ENCODE results near the gene RNPEP. TPM values are rescaled to one million over a fixed set of nuclear protein-coding genes. Genes with fewer than 3 reads are reported as not detected.

RNPEP gene
- polyA plus RNA-seq, 1 of the 3 experiments (the other 2 are of a cell fraction), result 46.7 TPM

DNA sequence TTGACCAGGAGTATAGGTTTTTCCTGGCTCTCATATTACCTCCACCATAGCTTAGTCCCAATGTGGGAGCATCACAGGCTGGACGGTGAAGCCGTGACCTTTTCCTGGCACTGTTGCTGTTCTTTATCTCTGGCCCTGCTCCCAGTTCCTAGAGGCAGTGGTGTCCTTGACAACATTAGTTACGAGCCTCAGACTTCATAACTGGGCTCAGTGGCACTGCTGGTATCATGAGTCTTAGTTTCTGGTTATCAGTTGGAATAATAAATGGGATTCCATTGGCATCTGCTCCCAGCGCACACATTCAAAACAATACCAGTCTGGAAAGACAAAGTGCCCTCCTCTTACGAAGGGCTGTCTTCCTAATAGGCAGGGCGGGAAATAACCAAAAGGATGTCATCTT is 8.0 kb downstream of the RNPEP start:
- DNase-seq, result peak; percentile 62
- Histone ChIP-seq H2AFZ (ENCODE audit: low read depth) (no peak overlapping the region), H4K20me1 (ENCODE audit: insufficient read depth) (peaks cover 15% of the 10 kb centered on the region; the same call in 1 of the 2 replicates), H3F3A (replicated peaks; ENCODE audit: insufficient read depth) (peaks cover 7% of the 10 kb centered on the region), H3K27me3 (ENCODE audit: insufficient read depth) (no peaks in the 10 kb centered on the region), H3K9me3 (no peaks in the 10 kb centered on the region), H3K4me1 (ENCODE audit: control insufficient read depth in 1 of 2, insufficient read depth in 2 of 2, low read depth in 1 of 2, low read length in 1 of 2) (peaks cover 0 to 7% of the 10 kb centered on the region in 2 experiments; a peak in 1 of 4 replicates), H3K36me3 (replicated peaks in 1 of 2; ENCODE audit: control insufficient read depth in 1 of 2, insufficient read depth in 2 of 2, low read length in 1 of 2) (peaks cover 37 to 43% of the 10 kb centered on the region in 2 experiments), H3K4me3 (ENCODE audit: low read depth in 2 of 2, low read length in 1 of 2) (no peak overlapping the region), H3K4me2 (no peak overlapping the region), H3K79me2 (ENCODE audit: insufficient read depth) (peaks cover 32% of the 10 kb centered on the region), H3K27ac (ENCODE audit: low read depth in 2 of 2, low read length in 1 of 2) (no peak overlapping the region), H3K9ac (no peak overlapping the region), H3K9me2 (no peaks in the 10 kb centered on the region)
- TF ChIP-seq RCOR1 (IDR thresholded peaks at IDR 0.05; ENCODE audit: low read length) (peak; percentile 69), USF2 (IDR thresholded peaks at IDR 0.05; ENCODE audit: borderline replicate concordance, low read depth, low read length) (no peak), CTCF (IDR thresholded peaks at IDR 0.05) (no peak), GATA2 (CRISPR knock-in tag; IDR thresholded peaks at IDR 0.05) (peak; percentile 59; the same call in 1 of the 2 replicates), FOSL2 (IDR thresholded peaks at IDR 0.05; ENCODE audit: borderline replicate concordance, low read depth) (no peak), FOXJ3 (CRISPR knock-in tag; IDR thresholded peaks at IDR 0.05) (no peak), EZH2phosphoT487 (IDR thresholded peaks at IDR 0.05; ENCODE audit: borderline replicate concordance, low read depth) (no peak), MEF2A (IDR thresholded peaks at IDR 0.05; ENCODE audit: borderline replicate concordance, low read depth) (no peak)
- 74% methylated on average over 6 of the region's 6 CpGs for WGBS (ENCODE audit: low lambda C conversion rate)
- ChIA-PET POLR2A (no interaction called here), CTCF (interaction anchor here (1.5 to 9.6 kb wide), 5 partner anchors 9 to 133 kb away, joined by 3 to 58 read pairs (median 12); partner anchors contain the start of gene GPR37L1)

DNA sequence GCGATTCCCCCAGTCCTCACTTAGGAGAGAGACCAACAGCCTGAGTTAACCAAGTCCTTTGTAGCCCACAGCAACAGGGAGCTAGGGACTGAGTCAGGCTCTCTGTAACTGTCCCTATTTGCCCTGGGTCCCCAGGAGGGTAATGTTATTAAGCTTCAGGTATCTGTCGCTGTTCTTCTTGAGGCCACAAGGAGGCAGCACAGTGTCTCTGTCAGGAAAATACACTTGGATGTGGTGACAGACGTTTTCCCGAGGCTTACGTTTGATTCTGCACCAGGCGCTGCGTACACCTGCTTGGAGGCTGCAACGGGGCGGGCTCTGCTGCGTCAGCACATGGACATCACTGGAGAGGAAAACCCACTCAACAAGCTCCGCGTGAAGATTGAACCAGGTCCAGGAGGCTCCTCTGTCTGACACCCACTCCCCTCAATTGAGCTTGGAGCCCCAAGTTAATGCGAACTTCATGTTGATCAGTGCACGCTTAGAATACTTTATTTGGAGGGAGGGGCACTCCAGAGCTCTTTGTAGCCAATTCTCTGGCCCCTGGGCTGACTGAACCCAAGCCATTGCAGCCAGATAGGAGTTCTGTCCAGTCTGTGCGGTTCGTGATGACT is 17.3 kb downstream of the RNPEP start:
- no peaks in the 10 kb centered on the region for H3K9me2 ChIP-seq
- no peaks in the 10 kb centered on the region for H3K27me3 ChIP-seq (ENCODE audit: insufficient read depth)
- H3F3A ChIP-seq (replicated peaks; ENCODE audit: insufficient read depth), result peaks cover 17% of the 10 kb centered on the region
- H3K27ac ChIP-seq (ENCODE audit: low read depth in 2 of 2, low read length in 1 of 2), result no peak overlapping the region
- peak; percentile 76 for DNase-seq
- no peak overlapping the region for H3K4me2 ChIP-seq
- no peak overlapping the region for H3K9ac ChIP-seq
- ChIA-PET POLR2A (no interaction called here), CTCF (interaction anchor here (0.6 to 20.4 kb wide), 52 partner anchors 8 to 499 kb away, joined by 3 to 411 read pairs (median 5); partner anchors contain the start of genes ELF3, GPR37L1, PTPN7 and RNPEP)
- no peak overlapping the region for H2AFZ ChIP-seq (ENCODE audit: low read depth)
- H3K9me3 ChIP-seq, result no peaks in the 10 kb centered on the region
- no peaks in the 10 kb centered on the region for H3K4me1 ChIP-seq (ENCODE audit: control insufficient read depth in 1 of 2, insufficient read depth in 2 of 2, low read depth in 1 of 2, low read length in 1 of 2)
- H4K20me1 ChIP-seq (ENCODE audit: insufficient read depth), result no peaks in the 10 kb centered on the region
- no peaks in the 10 kb centered on the region for H3K79me2 ChIP-seq (ENCODE audit: insufficient read depth)
- WGBS (ENCODE audit: low lambda C conversion rate), result 73% methylated on average over 16 of the region's 16 CpGs
- peaks cover 42 to 56% of the 10 kb centered on the region in 2 experiments for H3K36me3 ChIP-seq (replicated peaks in 1 of 2; ENCODE audit: control insufficient read depth in 1 of 2, insufficient read depth in 2 of 2, low read length in 1 of 2)
- H3K4me3 ChIP-seq (ENCODE audit: low read depth in 2 of 2, low read length in 1 of 2), result no peak overlapping the region; a peak in 1 of 4 replicates
- TF ChIP-seq NRF1 (IDR thresholded peaks at IDR 0.05; ENCODE audit: low read depth, low read length), result no peak
- TF ChIP-seq MXI1 (IDR thresholded peaks at IDR 0.05; ENCODE audit: low read depth, low read length), result no peak
- TF ChIP-seq JUND (IDR thresholded peaks at IDR 0.05), result no peak
- TF ChIP-seq GATA2 (CRISPR knock-in tag; IDR thresholded peaks at IDR 0.05), result no peak
- TF ChIP-seq RAD21 (IDR thresholded peaks at IDR 0.05; ENCODE audit: low read length), result peak; percentile 64
- TF ChIP-seq USF2 (IDR thresholded peaks at IDR 0.05; ENCODE audit: borderline replicate concordance, low read depth, low read length), result no peak
- no peak for TF ChIP-seq REST (IDR thresholded peaks at IDR 0.05; ENCODE audit: low read depth, low read length)
- TF ChIP-seq TCF12 (IDR thresholded peaks at IDR 0.05), result no peak
- TF ChIP-seq RXRA (IDR thresholded peaks at IDR 0.05; ENCODE audit: borderline replicate concordance, low read depth), result no peak
- TF ChIP-seq EP300 (IDR thresholded peaks at IDR 0.05; ENCODE audit: borderline replicate concordance in 1 of 2, low read depth in 1 of 2, low read length in 1 of 2), result no peak
- TF ChIP-seq FOSL2 (IDR thresholded peaks at IDR 0.05; ENCODE audit: borderline replicate concordance, low read depth), result no peak
- TF ChIP-seq POLR2AphosphoS5 (IDR thresholded peaks at IDR 0.05; ENCODE audit: low read depth, low read length), result no peak
- TF ChIP-seq ELF1 (IDR thresholded peaks at IDR 0.05), result no peak
- 0 out of 2 replicates have a peak, but pooled peaks have one; percentile 38 for TF ChIP-seq SIN3A (IDR thresholded peaks at IDR 0.05; ENCODE audit: borderline replicate concordance, low read depth, low read length)
- no peak for TF ChIP-seq YY1 (IDR thresholded peaks at IDR 0.05; ENCODE audit: low read depth)
- no peak for TF ChIP-seq GABPA (IDR thresholded peaks at IDR 0.05; ENCODE audit: low read depth)

Measured in SK-N-SH (cell line).